ENCODE measurements around the gene GNAO1. TPM values are rescaled to one million over a fixed set of nuclear protein-coding genes. Genes with fewer than 3 reads are reported as not detected.

GNAO1 gene
- total RNA-seq, 1 experiment from 2014 or later: not detected

- no peak for TF ChIP-seq CTCF (IDR thresholded peaks at IDR 0.05; ENCODE audit: unreplicated experiment)
- Mint-ChIP-seq H3K9me3 (ENCODE audit: low read depth, unreplicated experiment) (no peaks in the 10 kb centered on the region), H3K27ac (ENCODE audit: unreplicated experiment) (no peak overlapping the region), H3K4me3 (ENCODE audit: low read depth, unreplicated experiment) (no peak overlapping the region), H3K27me3 (ENCODE audit: unreplicated experiment) (peaks cover 92% of the 10 kb centered on the region), H3K4me1 (ENCODE audit: low read depth, unreplicated experiment) (no peaks in the 10 kb centered on the region), H3K36me3 (ENCODE audit: insufficient read depth, unreplicated experiment) (no peaks in the 10 kb centered on the region)
- intact Hi-C loops (cut with micrococcal nuclease; ENCODE audit: unreplicated experiment): no loop called here
- CTCF ChIA-PET: interaction anchor here (0.6 kb wide), 1 partner anchor 43 kb away, joined by 4 read pairs; no protein-coding TSS in a partner anchor
- no TSS peak for BruUV-seq (replicated peaks)
- no peak for DNase-seq
Observed at GRCh38 chr16:56267888-56268287, 76.6 kb downstream of the GNAO1 start.

GRCh38 chr16:56268799-56269198, 77.5 kb downstream of the GNAO1 start:
- no peaks in the 10 kb centered on the region for H3K4me1 Mint-ChIP-seq (ENCODE audit: low read depth, unreplicated experiment)
- no peak overlapping the region for H3K27ac Mint-ChIP-seq (ENCODE audit: unreplicated experiment)
- peaks cover 92% of the 10 kb centered on the region for H3K27me3 Mint-ChIP-seq (ENCODE audit: unreplicated experiment)
- no peak for TF ChIP-seq CTCF (IDR thresholded peaks at IDR 0.05; ENCODE audit: unreplicated experiment)
- CTCF ChIA-PET: interaction anchor here (1.1 kb wide), 1 partner anchor 88 kb away, joined by 3 read pairs; no protein-coding TSS in a partner anchor
- no peaks in the 10 kb centered on the region for H3K36me3 Mint-ChIP-seq (ENCODE audit: insufficient read depth, unreplicated experiment)
- no TSS peak for BruUV-seq (replicated peaks)
- DNase-seq: no peak
- no peak overlapping the region for H3K4me3 Mint-ChIP-seq (ENCODE audit: low read depth, unreplicated experiment)
- intact Hi-C loops (cut with micrococcal nuclease; ENCODE audit: unreplicated experiment): no loop called here
- no peaks in the 10 kb centered on the region for H3K9me3 Mint-ChIP-seq (ENCODE audit: low read depth, unreplicated experiment)

GRCh38 chr16:56269281-56269680, 78.0 kb downstream of the GNAO1 start:
- no peaks in the 10 kb centered on the region for H3K9me3 Mint-ChIP-seq (ENCODE audit: low read depth, unreplicated experiment)
- H3K4me3 Mint-ChIP-seq (ENCODE audit: low read depth, unreplicated experiment): no peak overlapping the region
- no peak for DNase-seq
- H3K27ac Mint-ChIP-seq (ENCODE audit: unreplicated experiment): no peak overlapping the region
- BruUV-seq (replicated peaks): no TSS peak
- intact Hi-C loops (cut with micrococcal nuclease; ENCODE audit: unreplicated experiment): no loop called here
- CTCF ChIA-PET: interaction anchor here (1.0 to 1.1 kb wide), 2 partner anchors 12 to 87 kb away, joined by 3 read pairs; no protein-coding TSS in a partner anchor
- H3K27me3 Mint-ChIP-seq (ENCODE audit: unreplicated experiment): peaks cover 96% of the 10 kb centered on the region
- H3K4me1 Mint-ChIP-seq (ENCODE audit: low read depth, unreplicated experiment): no peaks in the 10 kb centered on the region
- H3K36me3 Mint-ChIP-seq (ENCODE audit: insufficient read depth, unreplicated experiment): no peaks in the 10 kb centered on the region
- no peak for TF ChIP-seq CTCF (IDR thresholded peaks at IDR 0.05; ENCODE audit: unreplicated experiment)

- Mint-ChIP-seq H3K36me3 (ENCODE audit: insufficient read depth, unreplicated experiment) (no peaks in the 10 kb centered on the region), H3K27ac (ENCODE audit: unreplicated experiment) (no peak overlapping the region), H3K9me3 (ENCODE audit: low read depth, unreplicated experiment) (no peaks in the 10 kb centered on the region), H3K4me1 (ENCODE audit: low read depth, unreplicated experiment) (no peaks in the 10 kb centered on the region), H3K27me3 (ENCODE audit: unreplicated experiment) (peaks cover 96% of the 10 kb centered on the region), H3K4me3 (ENCODE audit: low read depth, unreplicated experiment) (no peak overlapping the region)
- intact Hi-C loops (cut with micrococcal nuclease; ENCODE audit: unreplicated experiment): no loop called here
- DNase-seq: no peak
- CTCF ChIA-PET: interaction anchor here (1.0 to 1.1 kb wide), 2 partner anchors 11 to 87 kb away, joined by 3 read pairs; no protein-coding TSS in a partner anchor
- TF ChIP-seq CTCF (IDR thresholded peaks at IDR 0.05; ENCODE audit: unreplicated experiment): no peak
- no TSS peak for BruUV-seq (replicated peaks)
Observed at GRCh38 chr16:56269811-56270684, 78.8 kb downstream of the GNAO1 start.
